PFSK-1 (cell line): Measurements from ENCODE around the gene SNRNP27.

ENCODE experiments used
- FOXP2 ChIP-seq: optimal IDR thresholded peaks from 2 replicates; pipeline ENCODE3; 2011; ENCODE audit warnings: borderline replicate concordance, control low read depth, inconsistent platforms; ENCODE audit not compliant: insufficient read depth; ENCODE audit errors: extremely low read length, extremely low read depth
- POLR2AphosphoS5 ChIP-seq: IDR thresholded peaks from 2 replicates; pipeline ENCODE4 v1.6.1; 2012; ENCODE audit warnings: low read depth, mild to moderate bottlenecking, control low read depth, low read length, moderate library complexity
- SIN3A ChIP-seq: IDR thresholded peaks from 2 replicates; pipeline ENCODE4 v1.6.1; 2012; ENCODE audit warnings: mild to moderate bottlenecking, low read length, moderate library complexity, borderline replicate concordance; ENCODE audit not compliant: insufficient read depth
- TAF1 ChIP-seq: IDR thresholded peaks from 2 replicates; pipeline ENCODE4 v1.6.1; 2012; ENCODE audit warnings: low read length, control low read depth, borderline replicate concordance; ENCODE audit not compliant: insufficient read depth
- TF ChIP-seq, protein P1 (sequence below), 2 experiments: IDR thresholded peaks; 2 replicates each; pipeline versions ENCODE4 v1.6.1 to v1.8.0; 2011 to 2012; ENCODE audit warnings: low read depth in 2 of 2, low read length in 2 of 2, control low read depth in 1 of 2, inconsistent platforms in 1 of 2, mild to moderate bottlenecking in 1 of 2, moderate library complexity in 1 of 2; ENCODE audit not compliant: insufficient read depth in 1 of 2

SNRNP27 gene

DNA sequence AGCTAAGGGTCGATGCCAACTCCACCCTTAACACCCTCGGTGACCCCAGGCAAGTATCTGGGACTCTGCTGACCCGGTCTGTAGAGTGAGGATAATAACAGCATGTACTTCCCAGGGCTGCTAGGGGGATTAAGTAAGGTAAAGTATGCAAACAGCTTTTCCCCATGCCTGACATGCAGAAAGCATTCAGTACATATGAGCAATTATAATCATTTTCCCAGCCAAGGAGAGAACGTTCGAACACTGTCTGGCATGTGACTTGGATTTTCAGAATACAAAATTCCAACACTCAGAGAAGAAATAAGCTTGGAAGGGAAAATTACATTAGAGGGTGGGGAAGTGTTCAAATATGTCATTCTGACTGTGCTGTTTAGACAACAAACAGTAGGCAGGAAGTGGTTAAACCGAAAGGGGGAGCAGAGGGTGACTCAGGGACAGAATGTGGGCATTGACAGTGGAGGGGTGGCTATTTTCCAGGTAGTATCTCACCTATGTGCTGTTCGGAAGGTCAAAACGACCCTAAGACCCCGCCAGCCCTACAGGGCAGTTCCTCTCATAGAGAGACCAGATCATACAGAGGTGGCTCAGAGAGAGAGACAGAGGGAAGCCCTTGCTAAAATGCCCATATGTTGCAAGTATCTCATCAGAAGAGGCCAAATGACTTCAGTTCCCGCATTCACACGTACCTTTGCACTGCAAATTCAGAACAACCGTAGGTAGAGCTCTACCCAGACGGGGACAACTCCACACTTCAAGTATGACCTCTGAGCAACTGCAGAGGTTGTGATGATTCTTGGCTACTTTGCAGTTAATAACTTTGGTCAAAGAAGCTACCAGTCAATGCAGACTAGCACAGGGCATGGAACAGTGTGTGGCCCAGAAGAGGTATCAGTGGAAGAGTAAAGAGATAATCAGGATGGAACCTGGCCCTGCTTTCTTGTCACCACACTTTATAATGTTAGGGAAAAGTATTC, 52.9 kb downstream of the SNRNP27 start:
- no peak for TF ChIP-seq POLR2AphosphoS5
- no peak for TF ChIP-seq TAF1
- TF ChIP-seq, protein P1, sequence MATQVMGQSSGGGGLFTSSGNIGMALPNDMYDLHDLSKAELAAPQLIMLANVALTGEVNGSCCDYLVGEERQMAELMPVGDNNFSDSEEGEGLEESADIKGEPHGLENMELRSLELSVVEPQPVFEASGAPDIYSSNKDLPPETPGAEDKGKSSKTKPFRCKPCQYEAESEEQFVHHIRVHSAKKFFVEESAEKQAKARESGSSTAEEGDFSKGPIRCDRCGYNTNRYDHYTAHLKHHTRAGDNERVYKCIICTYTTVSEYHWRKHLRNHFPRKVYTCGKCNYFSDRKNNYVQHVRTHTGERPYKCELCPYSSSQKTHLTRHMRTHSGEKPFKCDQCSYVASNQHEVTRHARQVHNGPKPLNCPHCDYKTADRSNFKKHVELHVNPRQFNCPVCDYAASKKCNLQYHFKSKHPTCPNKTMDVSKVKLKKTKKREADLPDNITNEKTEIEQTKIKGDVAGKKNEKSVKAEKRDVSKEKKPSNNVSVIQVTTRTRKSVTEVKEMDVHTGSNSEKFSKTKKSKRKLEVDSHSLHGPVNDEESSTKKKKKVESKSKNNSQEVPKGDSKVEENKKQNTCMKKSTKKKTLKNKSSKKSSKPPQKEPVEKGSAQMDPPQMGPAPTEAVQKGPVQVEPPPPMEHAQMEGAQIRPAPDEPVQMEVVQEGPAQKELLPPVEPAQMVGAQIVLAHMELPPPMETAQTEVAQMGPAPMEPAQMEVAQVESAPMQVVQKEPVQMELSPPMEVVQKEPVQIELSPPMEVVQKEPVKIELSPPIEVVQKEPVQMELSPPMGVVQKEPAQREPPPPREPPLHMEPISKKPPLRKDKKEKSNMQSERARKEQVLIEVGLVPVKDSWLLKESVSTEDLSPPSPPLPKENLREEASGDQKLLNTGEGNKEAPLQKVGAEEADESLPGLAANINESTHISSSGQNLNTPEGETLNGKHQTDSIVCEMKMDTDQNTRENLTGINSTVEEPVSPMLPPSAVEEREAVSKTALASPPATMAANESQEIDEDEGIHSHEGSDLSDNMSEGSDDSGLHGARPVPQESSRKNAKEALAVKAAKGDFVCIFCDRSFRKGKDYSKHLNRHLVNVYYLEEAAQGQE (IDR thresholded peaks at IDR 0.05; ENCODE audit: insufficient read depth in 1 of 2, low read depth in 2 of 2, low read length in 2 of 2): no peak
- TF ChIP-seq SIN3A: no peak
- TF ChIP-seq FOXP2: no peak

DNA sequence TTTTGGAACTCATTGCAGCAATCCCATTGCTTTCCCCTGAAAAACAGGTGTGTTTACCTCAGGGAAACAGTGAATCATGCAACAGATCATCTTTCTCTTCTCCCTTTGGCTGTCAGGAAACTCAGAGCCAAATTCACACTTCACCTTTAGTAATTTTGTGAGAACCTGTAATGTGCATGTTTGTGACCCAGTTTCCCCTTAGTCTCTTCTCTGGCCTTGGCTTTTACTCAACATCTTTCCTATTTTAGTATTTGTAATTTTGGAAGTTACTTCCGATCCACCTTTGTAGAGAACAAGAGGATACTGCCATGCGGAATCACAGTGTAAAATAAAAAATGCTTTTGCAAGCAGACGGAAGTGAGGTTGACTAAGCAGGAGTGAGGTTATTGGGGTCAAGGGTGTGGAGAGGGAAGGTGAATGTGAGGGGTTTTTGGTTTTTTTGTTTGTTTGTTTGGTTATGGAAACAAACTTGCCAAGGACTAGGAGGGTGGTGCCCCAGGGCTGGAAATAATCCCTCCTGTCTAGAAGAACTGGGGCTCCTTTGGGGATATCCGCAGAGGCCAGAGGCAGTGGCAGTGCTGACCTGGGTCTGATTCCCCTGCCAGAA, 53.7 kb downstream of the SNRNP27 start:
- no peak for TF ChIP-seq POLR2AphosphoS5
- no peak for TF ChIP-seq FOXP2
- no peak for TF ChIP-seq SIN3A
- TF ChIP-seq, protein P1 (IDR thresholded peaks at IDR 0.05; ENCODE audit: insufficient read depth in 1 of 2, low read depth in 2 of 2, low read length in 2 of 2): no peak
- no peak for TF ChIP-seq TAF1

DNA sequence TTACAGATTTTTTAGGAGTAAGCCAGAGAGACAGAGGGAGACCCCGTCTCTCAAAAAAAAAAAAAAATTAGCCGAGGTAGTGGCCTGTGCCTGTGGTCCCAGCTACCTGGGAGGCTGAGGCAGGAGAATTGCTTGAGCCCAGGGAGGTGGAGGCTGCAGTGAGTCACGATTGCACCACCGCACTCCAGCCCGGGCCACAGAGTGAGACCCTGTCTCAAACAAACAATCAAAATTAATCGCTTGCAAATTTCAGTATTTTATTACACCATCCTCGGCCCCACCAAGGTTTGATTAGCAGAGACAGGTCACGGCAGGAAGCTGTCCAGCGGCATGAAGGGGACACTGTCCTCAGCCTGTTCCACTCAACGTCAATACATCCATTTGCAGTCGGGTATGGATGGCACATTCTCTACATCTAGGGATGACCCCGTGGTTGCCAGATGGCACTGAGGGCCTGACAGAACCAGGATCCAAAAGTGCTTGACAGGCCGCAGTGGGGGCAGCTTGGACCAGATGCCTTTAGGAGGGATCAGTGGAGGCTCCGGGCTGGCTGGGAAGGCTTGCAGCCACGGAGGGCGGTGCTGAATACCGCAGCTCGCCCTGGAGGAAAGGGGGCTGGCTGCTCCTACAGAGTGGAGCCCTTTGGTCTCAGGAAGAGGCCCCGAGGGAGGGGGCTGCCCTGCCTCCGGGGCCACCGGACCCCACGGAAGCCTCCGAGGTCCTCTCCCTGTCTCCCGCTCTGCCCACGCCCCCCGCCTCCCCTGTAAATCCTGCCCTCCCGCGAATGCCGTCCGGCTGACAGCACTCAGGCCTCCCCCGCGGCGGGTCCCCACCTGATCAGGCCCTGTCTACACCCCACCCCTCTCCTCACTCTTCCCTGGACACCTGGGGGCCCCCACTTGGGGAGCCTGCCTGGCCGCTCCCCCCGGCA, 54.5 kb downstream of the SNRNP27 start:
- TF ChIP-seq TAF1 (no peak), FOXP2 (no peak), SIN3A (no peak), POLR2AphosphoS5 (no peak)
- TF ChIP-seq, protein P1 (IDR thresholded peaks at IDR 0.05; ENCODE audit: insufficient read depth in 1 of 2, low read depth in 2 of 2, low read length in 2 of 2): no peak

DNA sequence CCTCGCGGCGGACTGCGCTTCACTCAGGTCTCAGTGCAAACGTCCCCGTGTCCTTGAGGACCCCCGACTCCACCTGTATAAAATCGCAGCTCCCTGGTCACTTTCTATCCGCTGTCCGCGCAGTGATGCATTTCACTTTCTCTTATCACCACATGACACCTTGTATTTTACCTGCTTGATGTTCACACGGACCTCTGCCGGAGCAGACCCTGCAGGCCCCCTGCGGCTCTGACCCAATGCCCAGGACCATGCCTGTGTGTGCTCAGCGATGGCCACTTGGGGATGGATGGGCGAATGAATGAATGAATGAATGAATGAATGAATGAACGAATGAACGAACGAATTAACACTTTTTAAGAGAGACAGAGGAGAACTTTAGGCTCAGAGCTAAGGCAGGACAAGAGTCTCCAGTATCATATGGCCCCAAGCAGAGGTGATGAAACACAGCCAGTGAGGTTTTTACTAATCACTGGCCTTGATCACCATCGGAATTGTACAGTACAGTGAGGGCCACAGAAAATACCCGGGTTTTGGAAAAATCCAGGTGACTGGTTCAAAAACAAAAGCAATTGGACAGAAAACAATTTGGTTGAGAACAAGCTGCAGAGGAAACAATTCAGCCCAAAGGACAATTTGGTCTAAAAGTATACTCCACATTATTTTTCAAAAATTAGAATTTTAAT, 55.3 kb downstream of the SNRNP27 start:
- TF ChIP-seq SIN3A (no peak), TAF1 (no peak), POLR2AphosphoS5 (no peak), FOXP2 (no peak)
- TF ChIP-seq, protein P1 (IDR thresholded peaks at IDR 0.05; ENCODE audit: insufficient read depth in 1 of 2, low read depth in 2 of 2, low read length in 2 of 2): no peak
